Measurements from ENCODE around the gene RHOBTB3. TPM values are rescaled to one million over a fixed set of nuclear protein-coding genes. Genes with fewer than 3 reads are reported as not detected.

RHOBTB3 gene
- total RNA-seq, 1 experiment from 2014 or later, result 95.2 TPM

- ATAC-seq (no peak), DNase-seq (ENCODE audit: low read depth, low spot score) (no peak)
- Histone ChIP-seq H3K4me3 (ENCODE audit: low read depth in 2 of 2, low read length in 2 of 2) (no peak overlapping the region), H3K27me3 (ENCODE audit: control insufficient read depth, insufficient read depth, low read length) (no peaks in the 10 kb centered on the region), H3K9me3 (ENCODE audit: control insufficient read depth, insufficient read depth, low read depth, low read length) (no peaks in the 10 kb centered on the region; the same call in 1 of the 2 replicates), H3K4me1 (ENCODE audit: control insufficient read depth, insufficient read depth, low read length) (peaks cover 6% of the 10 kb centered on the region), H3K36me3 (ENCODE audit: control insufficient read depth, insufficient read depth, low read length) (no peaks in the 10 kb centered on the region), H3K27ac (ENCODE audit: low read length) (peak overlapping the region; percentile 65; the same call in 1 of the 2 replicates)
- in situ Hi-C loops (cut with HindIII; ENCODE audit: low pct_unique_long_range_greater_than_20kb, low sequenced_read_pairs) (no loop called here), intact Hi-C loops (cut with micrococcal nuclease; ENCODE audit: unreplicated experiment) (no loop called here)
- CTCF ChIA-PET, result no interaction called here
- POLR2A ChIA-PET, result no interaction called here
- no TSS peak for BruUV-seq (replicated peaks)
- TF ChIP-seq POLR2AphosphoS5 (IDR thresholded peaks at IDR 0.05; ENCODE audit: low read depth, low read length), result no peak
- TF ChIP-seq CTCF (IDR thresholded peaks at IDR 0.05), result no peak
- TF ChIP-seq SIN3A (IDR thresholded peaks at IDR 0.05; ENCODE audit: borderline replicate concordance, insufficient read depth, low read depth, low read length), result no peak
- TF ChIP-seq TCF7L2 (IDR thresholded peaks at IDR 0.05; ENCODE audit: low read depth, low read length), result no peak
Measured at GRCh38 chr5:95713960-95714710, 17.0 kb upstream of the RHOBTB3 start.

- no peak for ATAC-seq
- no TSS peak for BruUV-seq (replicated peaks)
Measured at GRCh38 chr5:95715799-95716461, 15.2 kb upstream of the RHOBTB3 start.

More at GRCh38 chr5:95715799-95716461, 15.2 kb upstream of the RHOBTB3 start:
- intact Hi-C loops (cut with micrococcal nuclease; ENCODE audit: unreplicated experiment), result no loop called here
- Histone ChIP-seq H3K9me3 (ENCODE audit: control insufficient read depth, insufficient read depth, low read depth, low read length) (no peaks in the 10 kb centered on the region; the same call in 1 of the 2 replicates), H3K4me1 (ENCODE audit: control insufficient read depth, insufficient read depth, low read length) (peaks cover 8% of the 10 kb centered on the region), H3K4me3 (ENCODE audit: low read depth in 2 of 2, low read length in 2 of 2) (no peak overlapping the region), H3K36me3 (ENCODE audit: control insufficient read depth, insufficient read depth, low read length) (no peaks in the 10 kb centered on the region), H3K27ac (ENCODE audit: low read length) (no peak overlapping the region), H3K27me3 (ENCODE audit: control insufficient read depth, insufficient read depth, low read length) (no peaks in the 10 kb centered on the region)
- POLR2A ChIA-PET, result no interaction called here
- DNase-seq (ENCODE audit: low read depth, low spot score), result no peak
- in situ Hi-C loops (cut with HindIII; ENCODE audit: low pct_unique_long_range_greater_than_20kb, low sequenced_read_pairs), result no loop called here
- CTCF ChIA-PET, result no interaction called here
- TF ChIP-seq REST (IDR thresholded peaks at IDR 0.05; ENCODE audit: insufficient read depth in 1 of 2, low read depth in 2 of 2, low read length in 1 of 2) (no peak), CTCF (IDR thresholded peaks at IDR 0.05) (no peak), SIN3A (IDR thresholded peaks at IDR 0.05; ENCODE audit: borderline replicate concordance, insufficient read depth, low read depth, low read length) (no peak), TCF7L2 (IDR thresholded peaks at IDR 0.05; ENCODE audit: low read depth, low read length) (no peak), POLR2AphosphoS5 (IDR thresholded peaks at IDR 0.05; ENCODE audit: low read depth, low read length) (no peak)

Measured in Panc1 (cell line).